ENCODE measurements around the gene ADSS1.
A peak's percentile ranks its signal among the peaks of the same experiment; 100 is the strongest.

The ADSS1 gene

DNA sequence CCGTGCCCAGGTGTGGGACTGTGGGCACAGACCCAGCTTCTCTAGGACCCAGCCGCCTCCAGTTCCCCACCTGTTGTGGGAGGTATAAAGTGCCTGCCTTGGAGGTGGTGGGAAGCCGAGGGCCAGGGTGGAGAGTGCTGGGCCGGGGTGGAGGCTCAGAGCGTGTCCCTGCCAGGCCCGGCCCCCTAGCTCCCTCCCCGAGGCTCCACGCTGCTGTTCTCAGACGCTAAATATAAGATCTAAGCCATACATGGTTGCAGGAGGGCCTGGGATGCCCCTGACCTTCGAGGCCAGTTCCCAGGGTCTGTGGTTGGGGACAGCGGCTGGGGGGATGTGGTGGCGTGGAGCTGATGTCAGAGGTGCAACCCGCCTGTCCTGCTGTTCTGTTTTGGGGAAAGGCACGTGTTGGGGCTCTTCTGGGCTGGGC is 23.8 kb upstream of the ADSS1 start:
- DNase-seq (ENCODE audit: low spot score): no peak

GRCh38 chr14:104700747-104701217 is 23.2 kb upstream of the ADSS1 start:
- no peak for DNase-seq (ENCODE audit: low spot score)

DNA sequence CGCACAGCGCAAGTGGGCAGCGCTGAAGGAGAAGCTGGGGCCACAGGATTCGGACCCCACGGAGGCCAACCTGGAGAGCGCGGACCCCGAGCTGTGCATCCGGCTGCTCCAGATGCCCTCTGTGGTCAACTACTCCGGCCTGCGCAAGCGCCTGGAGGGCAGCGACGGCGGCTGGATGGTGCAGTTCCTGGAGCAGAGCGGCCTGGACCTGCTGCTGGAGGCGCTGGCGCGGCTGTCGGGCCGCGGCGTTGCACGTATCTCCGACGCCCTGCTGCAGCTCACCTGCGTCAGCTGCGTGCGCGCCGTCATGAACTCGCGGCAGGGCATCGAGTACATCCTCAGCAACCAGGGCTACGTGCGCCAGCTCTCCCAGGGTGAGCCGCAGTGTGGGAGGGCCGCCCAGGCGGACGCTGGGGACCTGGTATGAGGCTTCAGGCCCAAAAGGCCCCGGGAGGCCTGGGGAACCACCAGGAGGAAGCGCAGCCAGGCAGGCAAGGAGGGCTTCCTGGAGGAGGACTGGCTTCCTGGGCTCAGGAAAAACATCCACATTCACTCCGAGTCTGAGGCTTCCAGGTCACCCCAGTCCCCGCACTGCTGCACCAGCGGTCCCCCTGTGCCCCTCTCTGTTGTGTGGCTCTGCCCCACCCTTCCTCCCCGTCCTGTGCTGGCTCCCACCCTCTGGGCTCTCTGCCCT is 22.5 kb upstream of the ADSS1 start:
- no peak for DNase-seq (ENCODE audit: low spot score)

- DNase-seq (ENCODE audit: low spot score): no peak
Measured at GRCh38 chr14:104702106-104702505, 21.9 kb upstream of the ADSS1 start.

DNA sequence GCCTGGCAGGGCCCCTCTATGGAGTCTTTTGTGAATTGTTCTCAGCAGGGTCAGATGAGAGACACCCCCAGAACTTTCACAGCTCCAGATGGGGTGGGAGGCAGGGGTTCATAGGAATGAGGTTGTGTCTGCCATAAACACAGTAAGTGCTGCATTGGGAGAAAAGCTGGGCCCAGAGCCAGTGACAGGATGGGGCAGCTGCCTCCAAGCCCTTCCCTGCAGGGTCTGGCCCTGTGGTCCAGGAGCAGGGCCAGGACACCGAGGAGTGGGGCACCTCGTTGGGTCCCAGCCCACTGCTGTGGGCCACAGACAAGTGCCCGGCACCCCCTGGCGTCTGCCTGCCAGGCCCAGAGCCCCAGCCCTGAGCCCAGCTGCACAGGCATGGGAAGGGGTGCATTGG is 21.4 kb upstream of the ADSS1 start:
- no peak for DNase-seq (ENCODE audit: low spot score)

GRCh38 chr14:104703269-104703668 is 20.8 kb upstream of the ADSS1 start:
- DNase-seq (ENCODE audit: low spot score): no peak

DNA sequence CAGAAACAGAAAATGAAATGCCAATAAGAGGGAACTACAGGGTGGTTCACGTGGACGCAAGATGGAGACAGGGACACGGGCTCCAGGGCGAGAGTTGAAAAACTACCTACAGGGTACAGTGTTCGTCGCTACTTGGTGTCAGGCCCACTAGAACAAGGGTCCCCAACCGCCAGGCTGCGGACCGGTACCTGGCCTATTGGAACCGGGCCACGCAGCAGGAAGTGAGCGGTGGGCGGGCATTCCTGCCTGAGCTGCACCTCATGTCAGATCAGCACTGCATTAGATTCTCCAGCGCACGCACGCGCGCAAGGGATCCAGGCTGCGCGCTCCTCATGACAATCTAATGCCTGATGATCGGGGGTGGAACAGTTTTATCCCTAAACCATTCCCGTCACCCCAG is 19.8 kb upstream of the ADSS1 start:
- DNase-seq (ENCODE audit: low spot score): no peak

GRCh38 chr14:104705340-104706047 is 18.5 kb upstream of the ADSS1 start:
- DNase-seq (ENCODE audit: low spot score): no peak

- DNase-seq (ENCODE audit: low spot score): no peak
Measured at GRCh38 chr14:104706733-104707607, 17.1 kb upstream of the ADSS1 start.

GRCh38 chr14:104707608-104708595 is 16.1 kb upstream of the ADSS1 start:
- no peak for DNase-seq (ENCODE audit: low spot score)

DNA sequence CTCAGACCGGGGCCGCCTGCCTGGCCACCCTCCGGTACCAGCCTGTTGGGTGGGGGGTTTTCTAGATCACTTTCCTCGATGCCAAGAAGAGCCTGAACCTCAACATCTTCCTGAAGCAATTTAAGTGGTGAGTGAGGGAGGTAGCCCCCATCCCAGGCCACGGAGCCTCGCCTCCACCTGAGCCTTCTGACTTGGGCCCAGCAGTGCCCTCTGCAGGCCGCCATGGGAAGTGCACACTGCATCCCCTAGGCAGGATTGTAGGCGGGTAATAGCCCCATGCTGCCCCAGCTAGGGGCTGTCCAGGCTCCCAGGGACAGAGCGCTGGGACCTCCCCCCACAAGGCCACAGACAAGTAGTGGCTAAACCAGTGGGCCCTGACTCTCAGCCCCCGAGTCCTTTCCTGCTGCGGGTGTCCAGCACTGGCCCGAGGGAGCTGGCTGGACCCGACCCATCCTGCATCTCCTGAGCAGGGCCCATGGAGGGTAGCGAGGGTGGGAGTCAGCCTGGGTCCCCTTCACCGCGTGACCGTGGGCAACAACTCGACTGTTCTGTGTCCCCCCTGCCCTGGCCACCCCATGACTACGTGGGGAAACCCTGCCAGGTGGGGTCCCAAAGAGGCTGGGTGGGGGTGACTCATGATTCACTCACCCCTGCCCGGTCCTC is 15.3 kb upstream of the ADSS1 start:
- DNase-seq (ENCODE audit: low spot score): peak; percentile 62

GRCh38 chr14:104709387-104710039 is 14.5 kb upstream of the ADSS1 start:
- DNase-seq (ENCODE audit: low spot score): no peak

GRCh38 chr14:104710071-104710735 is 13.8 kb upstream of the ADSS1 start:
- DNase-seq (ENCODE audit: low spot score): no peak

- DNase-seq (ENCODE audit: low spot score): no peak
Measured at GRCh38 chr14:104712881-104713734, 10.9 kb upstream of the ADSS1 start.

DNA sequence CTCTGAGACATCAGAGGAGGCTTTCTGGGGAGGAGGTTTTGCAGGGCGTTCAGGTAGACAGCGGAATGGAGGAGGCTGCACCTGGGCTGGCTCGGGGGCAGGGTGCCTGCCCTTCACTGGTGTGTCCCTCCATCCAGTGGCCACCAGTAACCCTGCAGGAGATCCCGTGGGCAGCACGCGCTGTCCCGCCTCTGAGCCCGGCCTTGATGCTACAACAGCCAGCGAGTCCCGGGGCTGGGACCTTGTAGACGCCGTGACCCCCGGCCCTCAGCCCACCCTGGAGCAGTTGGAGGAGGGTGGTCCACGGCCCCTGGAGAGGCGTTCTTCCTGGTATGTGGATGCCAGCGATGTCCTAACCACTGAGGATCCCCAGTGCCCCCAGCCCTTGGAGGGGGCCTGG is 10.0 kb upstream of the ADSS1 start:
- DNase-seq (ENCODE audit: low spot score): no peak

GRCh38 chr14:104714681-104715080 is 9.3 kb upstream of the ADSS1 start:
- DNase-seq (ENCODE audit: low spot score): no peak

- DNase-seq (ENCODE audit: low spot score): no peak
Measured at GRCh38 chr14:104715416-104715815, 8.6 kb upstream of the ADSS1 start.

DNA sequence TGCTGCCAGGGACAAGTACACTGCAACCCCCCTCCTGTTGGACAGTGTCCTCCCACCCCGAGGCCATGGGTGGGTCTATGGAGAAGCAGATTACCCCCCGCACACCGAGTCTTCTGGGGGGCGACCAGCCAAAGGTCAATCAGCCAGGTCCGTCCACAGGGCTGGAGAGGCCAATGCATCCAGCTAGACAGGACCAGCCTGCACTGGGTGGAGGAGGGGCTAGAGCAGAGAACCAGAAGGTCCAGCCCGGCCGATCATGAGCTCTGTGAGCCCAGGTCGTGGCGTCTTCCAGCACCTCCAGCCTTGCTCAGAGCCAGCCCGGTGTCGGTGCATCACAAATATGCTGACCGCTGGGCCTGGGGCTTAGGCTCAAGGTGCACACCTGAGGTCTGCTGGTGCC is 8.2 kb upstream of the ADSS1 start:
- DNase-seq (ENCODE audit: low spot score): no peak

DNA sequence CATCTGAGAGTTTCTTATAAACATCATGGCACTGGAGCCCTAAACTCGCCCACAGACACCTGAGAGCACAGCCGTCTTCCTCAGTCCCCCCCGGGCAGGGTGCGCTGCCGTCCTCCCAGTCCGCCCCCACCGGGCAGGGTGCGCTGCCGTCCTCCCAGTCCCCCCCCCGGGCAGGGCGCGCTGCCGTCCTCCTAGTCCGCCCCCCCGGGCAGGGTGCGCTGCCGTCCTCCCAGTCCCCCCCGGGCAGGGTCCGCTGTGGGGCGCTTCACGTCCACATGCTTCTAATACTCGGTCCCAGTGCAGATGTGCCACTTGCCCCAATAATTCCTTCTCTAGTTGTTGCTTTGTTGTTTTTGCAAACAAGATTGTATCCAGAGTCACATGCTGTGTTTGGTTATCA is 6.9 kb upstream of the ADSS1 start:
- DNase-seq (ENCODE audit: low spot score): no peak

Data from cerebellar cortex (tissue), 1 donor.